Gastrocnemius medialis (tissue), 4 donors: ENCODE data around the gene NRG3.

Source experiments
- CTCF ChIP-seq, 5 experiments: fragments of 450-650 bp in 3 of 5; fragments of 200-600 bp in 2 of 5; sonication (generic) in 2 of 5; IDR thresholded peaks in 4 of 5; conservative IDR thresholded peaks in 1 of 5; 1 replicate in 4 of 5; 2 replicates in 1 of 5; pipeline ENCODE4 v1.5.1; 2016 to 2019; ENCODE audit warnings: antibody characterized with exemption in 5 of 5, mild to moderate bottlenecking in 3 of 5, moderate library complexity in 3 of 5
- POLR2A ChIP-seq, 2 donors: fragments of 450-650 bp; IDR thresholded peaks; one replicate each; pipeline ENCODE4 v1.6.1; 2017; ENCODE audit warnings: antibody characterized with exemption in 2 of 2, mild to moderate bottlenecking in 2 of 2, moderate library complexity in 2 of 2

DNA sequence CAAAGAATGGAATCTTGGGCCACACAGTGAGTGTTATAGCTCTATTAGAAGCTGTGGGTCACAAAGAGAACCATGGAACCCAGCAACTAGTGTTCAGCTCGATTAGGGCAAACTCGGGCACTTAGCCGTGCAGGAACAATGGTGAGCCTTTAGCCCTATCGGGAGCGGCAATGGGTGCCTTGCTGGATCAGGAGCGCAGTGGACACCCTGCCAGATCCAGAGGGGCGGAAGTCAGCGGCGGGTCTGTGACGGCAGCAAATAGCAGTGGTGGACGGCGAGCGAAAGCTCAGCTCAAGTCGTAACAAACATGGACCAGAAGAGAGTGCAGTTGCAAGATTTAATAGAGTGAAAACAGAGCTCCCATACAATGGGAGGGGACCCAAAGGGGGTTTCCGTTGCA lies 43.9 kb upstream of the NRG3 start:
- TF ChIP-seq CTCF (IDR thresholded peaks at IDR 0.05 in 4 of 5, conservative IDR thresholded peaks at IDR 0.05 in 1 of 5) (no peak), POLR2A (IDR thresholded peaks at IDR 0.05) (no peak)
